ENCODE results near the gene RABGAP1L.
"Not testable (repeated sequence)": the region's sequence is repeated elsewhere in the genome, so short reads cannot be mapped to it uniquely, and the experiment has no call there.

Gene RABGAP1L

GRCh38 chr1:174841747-174842146, 682.4 kb downstream of the RABGAP1L start:
- ChIA-PET POLR2A (no interaction called here), CTCF (no interaction called here)
- TF ChIP-seq CTCF (IDR thresholded peaks at IDR 0.05; ENCODE audit: control extremely low read depth, extremely low read depth, low read depth, missing control alignments) = no peak
- DNase-seq (ENCODE audit: extremely low spot score) = no peak

- POLR2A ChIA-PET; CTCF ChIA-PET; DNase-seq (ENCODE audit: extremely low spot score): not testable (repeated sequence)
Observed at GRCh38 chr1:174848593-174849560, 689.6 kb downstream of the RABGAP1L start.

- ChIA-PET POLR2A (no interaction called here), CTCF (no interaction called here)
- DNase-seq (ENCODE audit: extremely low spot score) = no peak
- TF ChIP-seq CTCF (IDR thresholded peaks at IDR 0.05; ENCODE audit: control extremely low read depth, extremely low read depth, low read depth, missing control alignments) = no peak
Observed at GRCh38 chr1:174850726-174851125, 691.4 kb downstream of the RABGAP1L start.

GRCh38 chr1:174858301-174858700, 699.0 kb downstream of the RABGAP1L start:
- ChIA-PET CTCF (no interaction called here), POLR2A (no interaction called here)
- DNase-seq (ENCODE audit: extremely low spot score) = no peak
- TF ChIP-seq CTCF (IDR thresholded peaks at IDR 0.05; ENCODE audit: control extremely low read depth, extremely low read depth, low read depth, missing control alignments) = no peak

GRCh38 chr1:174870319-174870718, 711.0 kb downstream of the RABGAP1L start:
- no peak for TF ChIP-seq CTCF (IDR thresholded peaks at IDR 0.05; ENCODE audit: control extremely low read depth, extremely low read depth, low read depth, missing control alignments)
- no peak for DNase-seq (ENCODE audit: extremely low spot score)
- POLR2A ChIA-PET = no interaction called here
- CTCF ChIA-PET = interaction anchor here (0.9 to 1.4 kb wide), 2 partner anchors 10 to 17 kb away, joined by 4 to 5 read pairs; no protein-coding TSS in a partner anchor

- ChIA-PET CTCF (no interaction called here), POLR2A (no interaction called here)
- no peak for TF ChIP-seq CTCF (IDR thresholded peaks at IDR 0.05; ENCODE audit: control extremely low read depth, extremely low read depth, low read depth, missing control alignments)
Observed at GRCh38 chr1:174871886-174872285, 712.6 kb downstream of the RABGAP1L start.

GRCh38 chr1:174872615-174873058, 713.3 kb downstream of the RABGAP1L start:
- DNase-seq (ENCODE audit: extremely low spot score) = no peak

More at GRCh38 chr1:174871886-174872285, 712.6 kb downstream of the RABGAP1L start:
- DNase-seq (ENCODE audit: extremely low spot score) = no peak

More at GRCh38 chr1:174872615-174873058, 713.3 kb downstream of the RABGAP1L start:
- POLR2A ChIA-PET = no interaction called here
- no peak for TF ChIP-seq CTCF (IDR thresholded peaks at IDR 0.05; ENCODE audit: control extremely low read depth, extremely low read depth, low read depth, missing control alignments)
- CTCF ChIA-PET = no interaction called here
